ENCODE measurements around the gene CD164.
A peak's percentile ranks its signal among the peaks of the same experiment; 100 is the strongest.
"Not testable (repeated sequence)": the region's sequence is repeated elsewhere in the genome, so short reads cannot be mapped to it uniquely, and the experiment has no call there.

The CD164 gene

DNA sequence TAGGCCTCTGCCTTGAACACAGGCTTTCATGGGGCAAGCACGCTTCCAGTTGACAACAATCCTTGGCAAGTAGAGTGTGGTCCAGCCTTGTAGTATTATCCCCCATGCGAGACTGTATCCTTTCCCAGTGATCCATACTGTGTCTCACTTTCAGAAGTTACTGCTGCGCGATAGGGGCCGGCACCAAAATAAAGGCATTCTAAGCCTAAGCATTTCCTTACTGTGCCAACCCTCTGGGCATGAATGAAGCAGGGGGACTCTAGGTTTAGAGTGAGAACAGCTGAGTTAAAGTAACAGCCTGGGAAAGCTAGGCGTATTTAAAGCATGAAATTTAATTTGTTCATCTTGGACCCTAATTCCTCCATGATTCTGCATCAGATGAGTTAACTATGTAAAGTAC, 39.4 kb downstream of the CD164 start:
- DNase-seq (ENCODE audit: low spot score): no peak

DNA sequence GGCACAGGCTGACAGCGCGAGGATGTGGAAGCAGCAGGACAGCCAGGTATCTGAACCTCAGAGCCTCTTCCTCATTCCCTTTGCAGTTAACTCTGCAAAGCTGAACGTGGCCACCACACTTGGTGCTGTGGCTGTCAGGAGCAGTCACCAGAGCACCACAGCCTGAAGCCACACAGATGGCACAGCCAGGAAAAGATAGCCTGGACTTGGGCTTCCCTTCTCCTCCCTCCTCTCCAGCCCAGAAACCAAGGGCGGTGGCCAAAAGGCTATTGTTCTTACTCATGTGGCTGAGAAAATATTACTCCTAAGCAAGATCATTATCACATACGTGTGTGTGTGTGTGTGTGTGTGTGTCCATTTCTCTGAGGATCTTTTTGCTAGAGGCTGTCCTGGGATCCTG, 39.8 kb downstream of the CD164 start:
- no peak for DNase-seq (ENCODE audit: low spot score)

DNA sequence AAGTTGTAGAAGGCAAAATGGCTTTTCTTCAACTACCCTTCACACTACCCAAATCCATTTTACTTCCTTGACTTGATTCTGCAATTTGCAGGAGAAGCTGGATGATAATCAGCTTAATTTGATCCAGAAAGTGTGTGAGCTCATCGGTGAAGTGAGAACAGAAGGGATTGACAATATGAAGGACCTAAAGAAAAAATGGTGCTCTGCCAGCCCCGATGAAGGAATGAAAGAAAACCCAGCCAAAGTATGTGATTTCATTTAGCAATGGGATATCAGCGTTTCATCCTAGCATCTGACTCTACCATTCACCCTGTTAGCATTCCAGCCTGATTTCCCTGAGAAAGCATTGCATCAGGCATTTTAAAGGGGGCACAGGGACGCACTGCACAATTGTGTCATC, 41.5 kb downstream of the CD164 start:
- DNase-seq (ENCODE audit: low spot score): peak; percentile 44

DNA sequence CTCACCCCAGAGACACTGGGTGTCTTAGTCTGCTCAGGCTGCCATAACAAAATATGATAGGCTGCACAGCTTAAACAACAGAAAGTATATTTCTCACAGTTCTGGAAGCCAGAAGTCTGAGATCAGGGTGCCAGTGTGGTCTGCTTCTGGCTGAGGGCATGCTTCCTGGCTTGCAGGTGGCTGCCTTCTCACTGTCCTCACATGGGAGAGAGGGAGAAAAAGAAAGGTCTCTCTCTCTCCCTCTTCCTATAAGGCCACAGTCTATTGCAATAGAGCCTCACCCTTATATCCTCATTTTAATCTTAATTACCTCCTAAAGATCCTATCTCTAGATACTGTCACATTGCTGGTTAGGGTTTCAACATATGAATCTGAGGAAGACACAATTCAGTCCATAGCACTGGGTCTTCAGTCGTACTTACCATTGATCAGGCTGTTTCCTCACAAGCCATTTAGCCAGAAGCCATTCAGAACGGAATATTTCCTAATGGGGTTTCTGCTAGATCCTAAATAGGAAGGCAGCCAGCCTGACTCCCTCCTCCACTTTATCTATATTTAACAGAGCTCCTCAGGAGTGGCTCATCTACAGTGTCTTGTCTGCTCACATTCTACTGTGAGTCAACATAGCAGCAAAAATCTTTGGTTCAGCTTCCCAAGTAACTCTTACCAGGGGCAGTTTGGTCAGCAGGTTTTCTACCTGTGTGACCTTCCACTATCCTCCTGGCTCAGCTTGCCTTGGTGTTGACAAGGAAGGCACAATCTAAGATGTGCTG, 42.2 kb downstream of the CD164 start:
- no peak for DNase-seq (ENCODE audit: low spot score)

DNA sequence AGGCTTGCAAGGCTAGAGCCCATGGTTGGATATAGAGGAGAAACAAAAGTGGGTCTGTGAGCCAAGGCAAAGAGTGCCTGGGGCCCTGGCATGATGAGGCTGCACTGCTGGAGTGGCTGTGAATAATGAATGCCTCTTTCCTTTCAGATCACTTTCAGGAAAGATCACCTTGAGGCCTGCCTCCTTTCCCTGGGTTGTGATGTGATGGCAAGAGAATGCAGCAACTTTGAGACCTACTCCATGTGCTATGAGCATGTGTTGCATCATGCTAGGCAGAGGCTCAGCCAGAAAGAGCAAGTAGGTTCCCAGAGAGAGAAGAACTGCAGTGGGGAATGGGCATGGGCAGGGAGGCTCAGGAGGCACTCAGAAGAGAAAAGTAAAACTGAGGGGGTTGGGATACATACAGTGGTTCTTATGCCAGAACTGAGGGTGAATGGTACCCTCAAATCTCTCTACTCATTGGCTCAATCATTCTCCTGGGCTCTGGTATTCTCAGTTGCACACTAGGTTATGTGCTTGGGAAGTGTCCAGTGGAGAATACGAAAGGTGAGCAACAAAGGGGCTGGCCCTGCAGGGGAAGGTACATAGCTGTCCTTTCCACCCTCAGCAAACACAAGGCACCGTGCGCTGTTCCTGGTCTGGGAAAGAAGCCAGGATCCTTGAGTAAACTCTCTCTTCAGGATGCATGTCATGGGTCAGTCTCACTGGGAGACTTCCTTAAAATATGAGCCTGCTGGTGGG, 45.9 kb downstream of the CD164 start:
- peak; percentile 32 for DNase-seq (ENCODE audit: low spot score)

DNA sequence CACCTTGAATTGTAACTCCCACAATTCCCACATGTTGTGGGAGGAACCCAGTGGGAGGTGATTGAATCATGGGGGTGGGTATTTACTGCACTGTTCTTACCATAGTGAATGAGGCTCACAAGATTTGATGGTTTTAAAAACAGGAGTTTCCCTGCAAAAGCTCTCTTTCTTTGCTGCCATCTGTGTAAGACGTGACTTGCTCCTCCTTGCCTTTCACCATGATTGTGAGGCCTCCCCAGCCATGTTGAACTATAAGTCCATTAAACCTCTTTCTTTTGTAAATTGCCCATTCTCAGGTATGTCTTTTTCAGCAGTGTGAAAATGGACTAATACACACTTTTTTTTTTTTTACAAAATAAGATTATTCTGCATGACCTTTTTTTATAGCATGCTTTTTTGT, 48.4 kb downstream of the CD164 start:
- DNase-seq (ENCODE audit: low spot score): not testable (repeated sequence)

DNA sequence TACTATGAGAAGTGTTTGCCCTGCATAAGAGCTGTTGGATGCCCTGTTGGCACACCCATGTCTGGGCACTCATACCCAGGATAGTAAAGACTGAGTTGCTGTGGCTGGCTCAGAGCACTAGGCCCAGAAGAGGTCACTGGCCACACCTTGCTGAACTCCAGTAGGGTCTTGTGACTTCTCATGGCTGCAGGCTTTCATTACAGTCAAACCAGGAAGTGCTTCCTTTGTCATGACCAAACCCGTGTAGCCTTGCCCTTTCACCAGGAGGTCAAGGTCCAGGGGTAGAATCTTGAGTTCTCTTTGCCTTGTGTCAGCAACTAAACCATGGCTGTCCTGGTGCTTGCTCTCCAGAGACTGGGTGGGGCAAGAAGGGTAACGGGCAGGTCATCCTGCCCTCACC, 49.5 kb downstream of the CD164 start:
- no peak for DNase-seq (ENCODE audit: low spot score)

DNA sequence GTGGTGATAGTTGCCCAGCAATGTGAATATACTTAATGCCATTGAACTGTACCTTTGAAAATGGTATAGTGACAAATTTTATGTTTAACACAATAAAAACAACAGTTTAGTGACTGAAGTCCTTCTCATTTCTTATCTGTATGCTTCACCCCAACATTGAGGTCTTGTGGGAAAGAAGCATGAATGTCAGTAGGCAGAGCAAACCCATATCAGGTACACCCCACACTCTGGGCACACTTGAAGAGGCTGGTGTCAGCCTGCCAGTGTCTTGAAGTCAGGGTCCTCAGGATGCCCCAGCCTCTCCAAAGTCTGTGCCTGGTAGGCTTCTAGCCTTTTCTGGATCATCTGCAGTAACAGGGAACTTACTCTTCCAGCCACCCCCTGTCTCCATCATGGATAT, 51.2 kb downstream of the CD164 start:
- DNase-seq (ENCODE audit: low spot score): no peak

DNA sequence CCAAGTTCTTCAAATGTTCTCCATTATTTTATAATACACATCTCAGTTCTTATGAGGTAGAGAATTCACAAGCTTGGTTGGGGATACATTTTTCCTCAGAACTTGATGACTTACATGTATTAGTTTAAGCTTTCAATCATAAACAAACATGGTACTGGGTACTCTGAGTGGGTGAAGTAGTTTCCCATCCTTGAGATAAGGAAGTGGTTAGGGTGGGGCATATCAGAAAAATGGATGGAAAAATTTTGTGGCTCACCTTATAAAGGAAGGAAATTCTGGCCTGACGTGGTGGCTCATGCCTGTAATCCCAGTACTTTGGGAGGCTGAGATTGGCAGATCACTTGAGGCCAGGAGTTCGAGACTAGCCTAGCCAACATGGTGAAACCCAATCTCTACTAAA, 52.0 kb downstream of the CD164 start:
- no peak for DNase-seq (ENCODE audit: low spot score)

DNA sequence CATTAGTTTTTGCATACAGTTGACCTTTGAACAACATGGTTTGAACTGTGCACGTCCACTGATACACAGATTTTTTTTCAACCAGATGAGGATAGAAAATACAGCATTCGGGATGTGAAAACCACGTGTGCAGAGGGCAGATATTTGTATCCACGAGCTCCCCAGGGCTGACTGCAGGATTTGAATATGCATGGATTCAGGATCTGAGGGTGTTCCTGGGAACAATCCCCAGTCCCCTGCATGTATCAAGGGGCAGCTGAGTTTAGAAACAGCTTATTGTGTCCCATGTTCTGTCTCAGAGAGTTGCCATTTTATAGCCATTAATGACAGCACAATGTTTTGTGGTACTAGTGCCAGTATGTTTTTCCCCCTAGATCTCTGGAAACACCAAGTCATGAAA, 53.6 kb downstream of the CD164 start:
- DNase-seq (ENCODE audit: low spot score): no peak

DNA sequence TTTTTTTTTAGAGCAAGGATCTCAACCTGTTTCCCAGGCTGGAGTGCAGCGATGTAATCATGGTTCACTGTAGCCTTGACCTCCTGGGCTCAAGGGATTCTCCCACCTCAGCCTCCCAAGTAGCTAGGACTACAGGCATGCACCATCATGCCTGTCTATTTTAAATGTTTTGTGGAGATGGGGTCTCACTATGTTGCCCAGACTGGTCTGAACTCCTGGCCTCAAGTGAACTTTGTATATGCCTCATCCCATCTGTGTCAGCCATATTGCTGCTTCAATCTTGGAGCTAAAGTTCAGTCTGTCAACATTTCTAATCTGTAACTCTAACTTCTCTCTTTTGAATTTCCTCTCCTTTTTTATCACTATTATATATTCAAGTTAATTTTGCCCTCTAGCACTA, 54.3 kb downstream of the CD164 start:
- DNase-seq (ENCODE audit: low spot score): no peak

DNA sequence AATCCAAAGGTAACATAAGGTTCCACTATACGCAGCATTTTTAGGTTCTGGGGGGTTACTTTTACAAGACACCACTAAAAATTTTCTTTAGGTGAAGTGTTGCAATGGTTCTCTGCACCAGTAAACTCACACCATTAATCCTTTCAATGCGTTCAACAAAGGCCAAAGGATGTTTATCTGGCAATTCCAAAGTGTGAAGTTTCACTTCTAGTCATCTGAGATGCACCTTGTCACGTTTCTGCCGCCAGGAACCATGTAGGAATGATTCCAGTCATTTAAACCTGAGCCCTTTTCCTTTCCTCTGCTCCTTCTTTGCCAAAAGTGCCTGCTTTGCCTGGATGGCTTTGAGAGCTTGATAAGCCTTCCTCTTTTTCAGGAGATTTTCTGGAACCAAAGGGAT, 54.8 kb downstream of the CD164 start:
- no peak for DNase-seq (ENCODE audit: low spot score)

DNA sequence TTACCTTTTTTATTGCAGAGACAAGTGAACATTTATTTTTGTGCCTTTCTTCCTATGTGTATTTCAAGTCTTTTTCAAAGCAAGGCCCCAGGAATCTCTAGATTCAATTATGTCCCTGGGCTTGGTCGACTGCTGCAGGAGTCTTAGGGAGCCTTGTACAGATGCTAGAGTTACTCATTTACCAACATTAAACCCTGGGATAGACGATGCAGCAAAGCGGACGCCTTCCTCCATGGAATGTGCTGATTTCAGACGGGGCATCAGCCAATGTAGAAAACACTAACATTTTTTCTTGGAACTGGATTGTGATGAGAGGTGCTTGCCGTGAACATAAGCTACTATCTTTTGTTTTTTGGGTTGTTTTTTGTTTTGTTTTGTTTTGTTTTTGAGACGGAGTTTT, 55.9 kb downstream of the CD164 start:
- no peak for DNase-seq (ENCODE audit: low spot score)

DNA sequence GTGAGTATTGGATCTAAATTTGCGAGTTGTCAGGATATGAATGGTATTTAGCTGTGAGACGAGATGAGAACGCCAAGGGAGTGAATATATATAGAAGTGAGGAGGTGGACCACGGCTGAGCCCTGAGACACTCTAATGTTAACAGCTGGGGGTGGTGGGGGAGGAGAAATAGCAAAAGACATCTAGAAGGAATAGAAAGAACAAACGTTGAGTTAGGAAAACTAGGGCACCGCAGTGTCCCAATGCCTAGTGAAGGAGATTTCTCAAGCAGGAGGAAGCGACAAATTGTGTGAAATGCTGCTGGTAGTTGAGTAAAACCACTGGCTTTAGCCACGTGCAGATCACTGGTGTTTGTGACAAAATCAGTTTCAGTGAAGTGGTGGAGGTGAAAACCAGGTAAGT, 56.9 kb downstream of the CD164 start:
- no peak for DNase-seq (ENCODE audit: low spot score)

DNA sequence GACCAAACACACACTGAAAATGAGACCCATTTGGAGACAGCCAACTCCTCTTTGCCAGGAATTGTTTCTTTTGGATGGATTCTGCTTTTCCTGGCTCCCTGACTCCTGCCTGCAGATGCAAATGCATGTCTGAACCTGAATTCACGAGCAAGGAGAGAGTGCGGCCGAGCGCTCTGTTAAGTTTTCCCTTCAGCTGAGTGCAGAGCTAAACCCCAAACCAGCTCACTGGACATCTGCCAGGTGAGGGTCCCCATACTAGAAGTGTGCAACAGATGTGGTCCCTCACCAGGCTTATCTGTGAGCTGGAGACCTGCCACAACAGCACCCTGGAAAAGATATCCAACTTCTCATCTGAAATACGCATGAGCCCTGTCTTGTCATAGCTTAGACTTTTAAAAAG, 59.0 kb downstream of the CD164 start:
- DNase-seq (ENCODE audit: low spot score): no peak

DNA sequence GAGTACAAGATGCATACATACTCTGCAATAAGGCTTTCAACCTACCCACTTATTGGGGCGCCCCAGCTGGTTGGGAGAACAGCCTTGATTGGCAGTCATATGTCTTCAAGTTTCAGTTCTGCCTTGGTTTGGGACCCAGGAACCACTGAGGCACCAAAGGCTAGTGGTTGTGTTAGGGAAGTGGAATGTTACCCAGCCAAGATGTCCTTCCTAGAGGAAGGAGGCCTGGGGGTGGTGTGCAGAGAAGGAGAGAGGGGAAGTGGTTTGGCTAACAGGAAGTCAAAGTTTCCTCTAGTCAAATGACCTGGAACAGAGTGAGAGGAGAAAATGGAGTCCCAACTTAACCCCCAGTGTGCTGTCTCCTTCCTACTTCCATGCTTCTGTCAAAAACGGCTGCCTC, 59.4 kb downstream of the CD164 start:
- no peak for DNase-seq (ENCODE audit: low spot score)

DNA sequence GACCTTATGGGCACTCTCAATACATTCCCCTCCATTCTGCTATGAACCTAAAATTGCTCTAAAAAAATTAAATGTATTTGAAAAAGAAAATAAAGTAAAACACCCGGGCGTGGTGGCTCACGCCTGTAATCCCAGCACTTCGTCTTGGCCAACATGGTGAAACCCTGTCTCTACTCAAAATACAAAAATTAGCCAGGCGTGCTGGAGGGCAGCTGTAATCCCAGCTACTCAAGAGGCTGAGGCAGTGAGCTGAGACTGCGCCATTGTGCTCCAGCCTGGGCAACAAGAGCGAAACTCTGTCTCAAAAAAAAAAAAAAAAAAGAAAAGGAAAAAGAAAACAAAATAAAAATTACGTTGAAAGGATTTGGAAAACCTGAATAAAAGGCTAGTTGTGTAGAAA, 60.5 kb downstream of the CD164 start:
- no peak for DNase-seq (ENCODE audit: low spot score)

DNA sequence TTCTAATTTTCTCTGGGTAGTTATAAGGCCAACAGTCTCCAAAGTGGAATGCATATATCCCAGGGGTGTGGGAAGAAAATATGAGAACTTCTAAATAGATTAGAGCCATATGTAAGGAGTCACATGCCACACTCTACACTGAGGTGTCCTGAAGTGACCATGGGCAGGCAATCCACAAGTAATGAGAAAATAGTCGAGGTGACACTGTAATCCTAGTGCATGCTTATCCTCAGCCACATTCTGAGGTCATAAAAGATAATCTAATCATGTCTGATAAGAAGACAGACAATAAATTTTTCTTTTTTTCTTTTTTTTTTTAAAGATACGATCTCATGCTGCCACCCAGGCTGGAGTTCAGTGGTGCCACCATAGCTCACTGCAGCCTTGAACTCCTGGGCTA, 62.2 kb downstream of the CD164 start:
- DNase-seq (ENCODE audit: low spot score): no peak

DNA sequence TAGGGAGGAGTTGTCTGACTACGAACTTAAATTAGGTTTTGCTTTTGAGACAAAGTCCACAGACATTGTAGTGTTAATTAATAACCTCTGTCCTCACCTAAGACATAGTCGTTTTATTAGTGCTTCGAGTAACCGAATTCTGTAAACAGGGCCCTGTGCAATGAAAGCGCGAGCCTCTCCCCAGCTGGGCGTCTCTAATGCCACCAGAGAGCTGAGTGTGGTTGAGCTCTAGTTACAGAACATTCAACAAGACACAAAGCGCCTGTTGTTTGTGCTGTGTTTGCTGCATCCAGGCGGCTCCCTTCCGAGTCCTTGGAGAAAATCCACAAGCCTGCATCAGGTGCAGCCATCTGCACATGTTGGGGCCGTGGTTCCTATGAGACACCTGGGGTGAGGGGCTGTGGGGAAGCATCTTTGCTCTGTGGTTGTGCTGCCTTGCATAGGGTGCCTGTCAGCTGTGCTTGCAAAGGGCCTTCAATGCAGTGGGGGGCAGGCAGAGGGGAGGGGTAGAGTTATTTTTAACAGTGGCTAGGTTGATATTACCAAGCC, 63.9 kb downstream of the CD164 start:
- DNase-seq (ENCODE audit: low spot score): no peak

DNA sequence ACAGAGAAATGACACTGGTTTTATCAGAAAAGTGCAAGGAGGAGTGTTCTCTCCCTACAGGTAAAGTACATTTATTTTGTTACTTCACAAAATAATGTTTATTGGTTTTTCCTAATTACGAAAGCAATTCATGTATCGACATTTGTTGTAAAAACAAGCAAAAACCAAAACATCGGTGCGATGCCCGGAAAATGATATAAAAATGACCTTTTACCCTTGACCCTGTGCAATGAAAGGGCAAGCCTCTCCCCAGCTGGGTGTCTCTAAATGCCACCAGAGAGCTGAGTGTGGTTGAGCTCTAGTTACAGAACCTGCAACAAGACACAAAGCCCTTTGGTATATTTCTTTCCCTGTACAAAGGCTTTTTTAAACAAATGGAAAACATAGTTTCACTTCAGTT, 65.4 kb downstream of the CD164 start:
- DNase-seq (ENCODE audit: low spot score): no peak

All from GM03348 (cell line).